GM12874 (cell line): Measurements from ENCODE around the gene PPP1CA.

Experiments used
- CTCF ChIP-seq: IDR thresholded peaks from 2 replicates; pipeline ENCODE4 v1.5.1; 2011; ENCODE audit warnings: low read depth, mild to moderate bottlenecking, control low read depth, low read length, moderate library complexity; ENCODE audit not compliant: insufficient read depth

PPP1CA gene

GRCh38 chr11:67372993-67373647 is 28.5 kb downstream of the PPP1CA start, which contains the start of gene CLCF1:
Gene CLCF1, minus strand, starts transcription at chr11:67373598. Its CDS starts 59 bp downstream, at chr11:67373539.
- no peak for TF ChIP-seq CTCF

- TF ChIP-seq CTCF, result no peak
Observed at GRCh38 chr11:67372321-67372992, 29.2 kb downstream of the PPP1CA start.

GRCh38 chr11:67371911-67372320 is 29.7 kb downstream of the PPP1CA start:
- TF ChIP-seq CTCF, result no peak

- peak; percentile 64 for TF ChIP-seq CTCF
Observed at GRCh38 chr11:67371189-67371910, 30.3 kb downstream of the PPP1CA start.

- no peak for TF ChIP-seq CTCF
Observed at GRCh38 chr11:67370351-67371076, 31.1 kb downstream of the PPP1CA start.

GRCh38 chr11:67369801-67370284 is 31.8 kb downstream of the PPP1CA start:
- no peak for TF ChIP-seq CTCF
